ENCODE results near the gene ALK.

Gene ALK

GRCh38 chr2:29879456-29879855 lies 41.9 kb downstream of the ALK start:
- TF ChIP-seq CTCF (IDR thresholded peaks at IDR 0.05), result no peak

- no peak for TF ChIP-seq CTCF (IDR thresholded peaks at IDR 0.05)
Observed at GRCh38 chr2:29878898-29879297, 42.5 kb downstream of the ALK start.

- no peak for TF ChIP-seq CTCF (IDR thresholded peaks at IDR 0.05)
Observed at GRCh38 chr2:29876374-29876773, 45.0 kb downstream of the ALK start.

GRCh38 chr2:29874745-29875144 lies 46.6 kb downstream of the ALK start:
- no peak for TF ChIP-seq CTCF (IDR thresholded peaks at IDR 0.05)

- no peak for TF ChIP-seq CTCF (IDR thresholded peaks at IDR 0.05)
Observed at GRCh38 chr2:29872870-29873269, 48.5 kb downstream of the ALK start.

- no peak for TF ChIP-seq CTCF (IDR thresholded peaks at IDR 0.05)
Observed at GRCh38 chr2:29871541-29871940, 49.8 kb downstream of the ALK start.

GRCh38 chr2:29865512-29865911 lies 55.9 kb downstream of the ALK start:
- TF ChIP-seq CTCF (IDR thresholded peaks at IDR 0.05), result no peak

GRCh38 chr2:29864988-29865387 lies 56.4 kb downstream of the ALK start:
- TF ChIP-seq CTCF (IDR thresholded peaks at IDR 0.05), result no peak

Data from LNCAP (cell line).